Eye (tissue), 1 donor: ENCODE data around the gene EIF4G2.

ENCODE experiments used
- DNase-seq: peaks from one replicate; pipeline ENCODE4 v3.0.0-alpha.2; 2015

The EIF4G2 gene

GRCh38 chr11:10770626-10771254 is 38.0 kb downstream of the EIF4G2 start:
- DNase-seq: peak; percentile 66

GRCh38 chr11:10764412-10764811 is 44.3 kb downstream of the EIF4G2 start:
- DNase-seq: no peak

GRCh38 chr11:10763766-10764165 is 45.0 kb downstream of the EIF4G2 start:
- DNase-seq: no peak

- DNase-seq: no peak
Observed at GRCh38 chr11:10762913-10763421, 45.8 kb downstream of the EIF4G2 start.

GRCh38 chr11:10762185-10762584 is 46.5 kb downstream of the EIF4G2 start:
- DNase-seq: no peak

- no peak for DNase-seq
Observed at GRCh38 chr11:10761085-10761698, 47.5 kb downstream of the EIF4G2 start.

GRCh38 chr11:10758957-10759356 is 49.8 kb downstream of the EIF4G2 start:
- DNase-seq: no peak

GRCh38 chr11:10752486-10752885 is 56.2 kb downstream of the EIF4G2 start:
- no peak for DNase-seq

- DNase-seq: no peak
Observed at GRCh38 chr11:10752061-10752460, 56.7 kb downstream of the EIF4G2 start.

GRCh38 chr11:10751581-10751940 is 57.2 kb downstream of the EIF4G2 start:
- DNase-seq: no peak

GRCh38 chr11:10750838-10751580 is 57.7 kb downstream of the EIF4G2 start, which contains the start of gene CTR9:
Gene CTR9 (plus strand): TSS chr11:10751246. CDS start chr11:10751413, 167 bp downstream.
- DNase-seq: peak; percentile 97

GRCh38 chr11:10749476-10749875 is 59.2 kb downstream of the EIF4G2 start:
- DNase-seq: no peak

GRCh38 chr11:10747733-10748132 is 61.0 kb downstream of the EIF4G2 start:
- DNase-seq: no peak
